ENCODE data around the gene ZNF33B.

The ZNF33B gene

DNA sequence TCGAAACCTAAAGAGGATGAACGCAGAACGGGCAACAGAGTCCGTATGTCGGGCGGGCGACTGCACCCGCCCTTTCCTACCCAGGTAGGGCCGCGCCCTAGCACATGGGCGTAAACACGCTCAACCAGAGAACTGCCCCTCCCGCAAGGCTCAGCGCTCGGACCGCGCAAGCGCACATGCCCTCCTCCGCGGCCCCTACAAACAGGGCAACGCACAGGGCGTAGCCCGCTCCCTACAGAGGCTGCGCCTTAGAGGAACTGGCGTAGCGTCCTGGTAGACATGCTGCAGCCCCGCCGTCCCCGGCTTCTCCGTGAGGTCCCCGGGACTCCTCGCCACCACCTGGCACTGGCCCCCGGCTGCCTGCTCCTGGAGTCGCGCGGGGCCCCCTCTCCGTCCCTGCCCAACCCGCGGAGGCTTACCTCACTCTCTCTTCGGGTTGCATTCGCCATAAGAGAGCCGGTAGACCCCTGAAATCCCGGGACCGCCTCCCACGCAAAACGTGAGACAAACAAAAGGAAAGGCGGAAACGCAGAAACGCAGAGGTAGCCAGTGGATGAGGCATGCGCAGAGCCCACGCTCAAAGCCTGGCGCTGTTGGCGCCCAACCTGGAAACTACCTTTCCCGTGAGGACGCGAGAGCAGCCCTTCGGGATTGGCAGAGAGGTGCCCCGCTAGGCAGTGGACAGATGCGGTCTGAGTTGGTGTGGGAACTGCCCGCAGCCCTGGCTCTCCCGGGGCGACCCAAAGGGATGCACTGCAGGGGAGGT is at the start of gene ZNF33B:
Gene ZNF33B, minus strand, starts transcription at position 516 of the 766 bp plus-strand sequence. CDS start 1,642 bp downstream, outside the sequence.
- DNase-seq, result peak; percentile 94

GRCh38 chr10:42684517-42684916 is 46.1 kb upstream of the ZNF33B start:
- no peak for DNase-seq

- DNase-seq, result no peak
Measured at GRCh38 chr10:42680267-42680666, 41.9 kb upstream of the ZNF33B start.

DNA sequence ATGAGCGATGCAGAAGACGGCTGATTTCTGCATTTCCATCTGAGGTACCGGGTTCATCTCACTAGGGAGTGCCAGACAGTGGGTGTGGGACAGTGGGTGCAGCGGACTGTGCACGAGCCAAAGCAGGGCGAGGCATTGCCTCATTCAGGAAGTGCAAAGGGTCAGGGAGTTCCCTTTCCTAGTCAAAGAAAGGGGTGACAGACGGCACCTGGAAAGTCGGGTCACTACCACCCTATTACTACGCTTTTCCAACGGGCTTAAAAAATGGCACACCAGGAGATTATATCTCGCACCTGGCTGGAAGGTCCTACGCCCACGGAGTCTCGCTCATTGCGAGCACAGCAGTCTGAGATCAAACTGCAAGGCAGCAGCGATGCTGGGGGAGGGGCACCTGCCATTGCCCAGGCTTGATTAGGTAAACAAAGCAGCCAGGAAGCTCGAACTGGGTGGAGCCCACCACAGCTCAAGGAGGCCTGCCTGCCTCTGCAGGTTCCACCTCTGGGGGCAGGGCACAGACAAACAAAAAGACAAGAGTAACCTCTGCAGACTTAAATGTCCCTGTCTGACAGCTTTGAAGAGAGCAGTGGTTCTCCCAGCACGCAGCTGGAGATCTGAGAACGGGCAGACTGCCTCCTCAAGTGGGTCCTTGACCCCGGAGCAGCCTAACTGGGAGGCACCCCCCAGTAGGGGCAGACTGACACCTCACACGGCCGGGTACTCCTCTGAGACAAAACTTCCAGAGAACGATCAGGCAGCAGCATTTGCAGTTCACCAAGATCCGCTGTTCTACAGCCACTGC is 27.0 kb upstream of the ZNF33B start:
- DNase-seq, result peak; percentile 2

DNA sequence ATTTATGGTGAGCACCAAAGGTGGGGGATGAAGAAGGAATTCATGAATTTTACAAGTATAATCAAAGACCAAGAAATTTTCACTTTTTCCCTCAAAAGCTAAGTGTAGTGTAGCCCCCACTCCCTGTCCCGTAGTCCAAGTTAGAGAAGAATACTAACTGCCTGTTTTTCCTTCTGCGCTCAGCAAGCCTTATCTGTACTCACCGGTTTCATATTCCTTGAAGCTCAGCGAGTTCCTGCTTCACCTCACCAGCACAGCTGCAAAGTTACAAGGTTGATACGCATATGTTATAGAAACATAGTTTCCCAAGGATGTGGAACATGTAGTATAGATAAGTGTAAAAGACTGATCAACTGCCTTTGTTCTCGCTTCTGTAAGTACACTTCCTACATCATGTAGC is 16.0 kb upstream of the ZNF33B start:
- DNase-seq, result no peak

DNA sequence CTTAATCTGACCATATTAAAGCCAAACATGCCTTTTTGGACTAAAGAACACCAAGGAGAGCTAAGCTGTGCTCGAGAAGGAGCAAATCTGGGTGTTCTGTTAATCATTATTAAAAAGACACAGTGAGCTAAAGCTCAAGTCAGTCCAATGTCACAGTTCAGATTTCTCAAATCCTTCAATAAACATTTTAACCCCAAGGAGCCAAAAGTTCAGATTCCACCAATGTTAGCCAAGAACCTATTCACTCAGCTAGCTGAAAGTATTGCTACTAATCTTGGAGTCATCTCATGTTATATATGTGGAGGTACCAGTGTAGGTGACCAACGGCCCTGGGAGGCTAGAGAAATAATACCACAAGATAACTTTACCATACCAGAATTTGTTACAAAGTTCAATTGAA is 14.5 kb upstream of the ZNF33B start:
- no peak for DNase-seq

DNA sequence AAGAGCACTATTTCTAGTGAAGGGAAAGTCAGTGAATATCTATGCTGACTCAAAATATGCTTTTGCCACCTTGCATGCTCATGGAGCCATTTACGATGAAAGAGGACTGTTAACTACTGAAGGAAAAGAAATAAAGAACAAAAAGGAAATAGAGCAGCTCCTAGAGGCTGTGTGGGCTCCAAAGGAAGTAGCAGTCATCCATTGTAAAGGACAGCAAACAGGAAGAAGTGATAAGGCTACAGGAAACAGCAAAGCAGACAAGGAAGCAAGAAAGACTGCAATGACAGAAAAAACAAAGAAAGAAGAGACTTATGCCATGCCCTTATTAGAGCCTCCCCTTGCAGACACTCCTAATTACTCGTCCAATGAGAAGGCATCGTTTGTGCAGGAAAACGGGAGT is 12.0 kb upstream of the ZNF33B start:
- no peak for DNase-seq

DNA sequence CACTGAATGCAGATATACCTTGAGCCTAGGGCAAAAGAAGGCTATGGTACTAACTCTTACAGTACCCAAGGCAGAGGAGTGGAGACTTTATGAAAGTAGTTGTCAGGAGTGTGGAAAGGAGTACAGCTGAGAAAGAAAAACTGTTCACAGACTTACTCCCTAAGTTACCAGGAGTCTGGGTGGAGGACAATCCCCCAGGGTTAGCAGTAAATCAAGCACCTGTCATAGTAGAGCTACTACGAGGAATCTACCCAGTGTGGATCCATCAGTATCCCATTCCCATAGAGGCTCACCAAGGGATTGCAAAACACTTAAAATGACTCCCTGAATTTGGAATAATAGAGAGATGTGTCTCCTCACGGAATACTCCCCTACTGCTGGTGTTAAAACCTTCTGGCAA is 10.1 kb upstream of the ZNF33B start:
- DNase-seq, result no peak

GRCh38 chr10:42646687-42647640 is 8.6 kb upstream of the ZNF33B start:
- no peak for DNase-seq

GRCh38 chr10:42646214-42646613 is 7.8 kb upstream of the ZNF33B start:
- no peak for DNase-seq

DNA sequence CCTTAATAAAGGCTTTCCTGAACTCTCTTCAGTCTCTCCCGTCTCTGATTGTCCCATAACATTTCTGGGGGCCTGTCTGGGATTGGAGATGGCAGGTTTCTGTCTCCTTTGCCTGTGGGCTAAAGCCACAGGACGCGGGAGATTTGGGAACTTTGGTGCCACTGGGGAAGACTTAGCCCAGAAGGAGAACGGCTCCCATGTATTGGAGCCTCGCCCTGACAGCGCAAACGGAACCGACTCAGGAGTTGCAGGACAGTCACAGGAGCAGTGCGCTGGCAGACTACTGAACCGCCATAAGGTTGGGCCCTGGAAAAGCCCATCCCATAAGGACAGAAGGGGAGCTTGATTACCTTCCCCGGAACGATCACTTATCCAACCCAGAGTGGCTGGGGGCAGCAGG is 7.1 kb upstream of the ZNF33B start:
- no peak for DNase-seq

DNA sequence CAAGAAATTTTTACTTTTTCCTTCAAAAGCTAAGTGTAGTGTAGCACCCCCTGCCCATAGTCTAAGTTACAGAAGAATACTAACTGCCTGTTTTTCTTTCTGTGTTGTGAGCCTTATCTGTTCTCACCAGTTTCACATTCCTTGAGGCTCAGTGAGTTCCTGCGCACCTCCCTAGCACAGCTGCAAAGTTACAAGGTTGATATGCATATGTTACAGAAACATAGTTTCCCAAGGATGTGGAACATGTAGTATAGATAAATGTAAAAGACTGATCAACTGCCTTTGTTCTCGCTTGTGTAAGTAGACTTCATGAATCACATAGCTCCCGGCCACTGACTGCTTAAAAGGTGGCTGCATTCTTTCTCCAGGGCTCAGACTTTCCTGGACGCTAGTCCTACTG is 6.7 kb upstream of the ZNF33B start:
- DNase-seq, result no peak

DNA sequence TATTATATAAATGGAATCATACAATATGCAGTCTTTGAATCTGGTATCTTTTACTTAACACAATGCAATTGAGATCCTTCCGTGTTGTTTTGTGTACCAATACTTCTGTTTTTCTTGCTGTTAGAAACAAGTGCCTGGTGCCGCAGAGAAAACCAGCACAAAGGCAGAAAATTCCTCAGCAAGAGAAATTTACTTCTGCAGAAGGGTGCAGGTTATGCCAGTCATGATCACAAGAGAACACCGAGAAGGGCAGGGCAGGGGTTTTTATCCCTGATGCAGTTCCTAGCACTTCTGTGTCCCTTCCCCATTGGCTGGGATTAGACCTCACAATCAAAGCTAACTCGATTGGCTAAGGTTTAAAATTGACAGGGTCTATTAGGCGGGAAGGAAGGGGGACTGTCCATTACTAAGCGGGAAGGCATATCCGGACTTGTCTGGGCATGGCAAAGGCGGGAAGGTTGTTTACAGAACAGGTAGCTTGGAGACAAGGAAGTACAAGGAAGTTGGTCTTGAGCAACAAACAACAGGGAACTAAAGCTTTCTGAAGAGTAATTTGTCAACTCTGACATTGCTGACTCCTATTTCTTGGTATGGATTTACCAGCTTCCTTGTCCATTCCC is 2.4 kb upstream of the ZNF33B start:
- DNase-seq, result no peak

- peak; percentile 50 for DNase-seq
Measured at GRCh38 chr10:42638821-42639270, 476 bp upstream of the ZNF33B start.

GRCh38 chr10:42637648-42638054 is 719 bp downstream of the ZNF33B start:
- DNase-seq, result no peak

DNA sequence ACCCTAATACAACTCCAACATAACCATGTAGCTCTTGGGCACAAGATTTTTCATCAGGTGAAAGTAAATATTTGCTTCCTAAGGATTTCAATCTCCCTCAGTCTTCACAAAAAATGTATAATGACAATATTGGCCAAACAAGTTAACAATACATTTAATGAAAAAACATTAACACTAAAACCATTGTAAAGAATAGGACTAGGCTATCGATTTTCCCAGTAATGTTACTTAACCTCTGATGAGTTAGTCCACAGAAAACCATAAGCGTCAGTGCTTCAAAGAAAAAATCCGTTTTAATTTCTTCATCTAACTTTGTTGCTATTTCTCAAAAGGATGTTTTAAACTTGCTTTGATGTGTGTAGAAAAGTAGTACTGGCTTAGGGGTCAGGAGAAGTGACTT is 1.2 kb downstream of the ZNF33B start:
- DNase-seq, result no peak

- DNase-seq, result no peak
Measured at GRCh38 chr10:42635098-42635497, 3.3 kb downstream of the ZNF33B start.

DNA sequence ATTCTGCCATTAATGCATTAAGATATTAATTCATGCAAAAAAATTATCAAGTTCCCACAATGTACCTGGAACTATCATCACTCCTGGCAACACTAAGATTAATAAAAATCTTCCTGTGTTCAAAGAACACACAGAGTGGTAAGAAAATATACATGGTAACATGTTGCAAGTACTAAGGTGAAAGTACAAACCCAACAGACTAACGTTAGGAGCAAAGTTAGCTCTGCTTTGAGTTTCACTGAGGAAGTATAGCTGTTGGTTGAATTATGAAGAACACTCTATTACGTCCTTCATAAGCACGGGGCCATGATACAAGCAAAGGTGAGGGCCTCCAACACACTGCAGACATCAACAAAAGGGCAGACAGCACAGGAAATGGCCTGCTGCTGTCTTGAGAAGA is 5.8 kb downstream of the ZNF33B start:
- no peak for DNase-seq

DNA sequence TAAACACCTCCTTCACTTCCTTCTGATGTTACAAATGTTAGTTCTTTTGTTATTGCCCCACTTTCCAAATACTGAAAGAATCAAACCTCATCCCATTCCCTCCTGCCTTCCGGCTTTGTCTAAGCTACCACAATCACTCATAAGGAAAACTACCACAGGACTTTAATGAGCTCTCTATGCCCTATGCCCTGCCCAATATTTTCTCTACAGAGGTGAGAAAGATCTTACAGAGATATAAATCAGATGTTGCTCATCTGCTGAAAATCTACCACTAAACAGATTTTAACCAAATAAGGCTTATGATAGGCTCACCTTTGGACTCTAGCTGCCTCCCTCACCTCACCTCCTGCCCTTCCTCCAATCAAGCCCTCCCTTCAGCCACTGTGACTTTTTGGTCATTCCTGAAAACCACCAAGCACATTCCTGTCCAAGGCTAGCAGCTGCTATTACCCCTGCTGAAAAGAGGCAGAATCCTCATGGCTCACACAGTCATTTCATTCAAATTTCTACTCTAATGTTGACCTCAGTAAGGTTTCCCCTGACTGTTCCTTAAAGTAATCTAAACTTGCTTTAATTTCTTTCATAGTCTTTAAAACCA is 7.7 kb downstream of the ZNF33B start:
- DNase-seq, result no peak

- no peak for DNase-seq
Measured at GRCh38 chr10:42623929-42624328, 14.4 kb downstream of the ZNF33B start.

- no peak for DNase-seq
Measured at GRCh38 chr10:42618424-42618823, 19.9 kb downstream of the ZNF33B start.

- no peak for DNase-seq
Measured at GRCh38 chr10:42615419-42615818, 23.0 kb downstream of the ZNF33B start.
